Endodermal cell (in vitro differentiated cells): ENCODE results near the gene MRPS15. TPM values are rescaled to one million over a fixed set of nuclear protein-coding genes. Genes with fewer than 3 reads are reported as not detected.

ENCODE experiments used
- DNase-seq: peaks from one replicate; pipeline ENCODE4 v3.0.0-alpha.2; 2017
- H3K27ac ChIP-seq: 2 replicates; pipeline ENCODE4 v1.5.1; 2013; ENCODE audit warnings: mild to moderate bottlenecking, low read depth, low read length, moderate library complexity
- H3K27me3 ChIP-seq: 2 replicates; pipeline ENCODE4 v1.6.1; 2013; ENCODE audit warnings: mild to moderate bottlenecking, low read length, moderate library complexity; ENCODE audit not compliant: insufficient read depth, control insufficient read depth, poor library complexity, severe bottlenecking
- H3K36me3 ChIP-seq: 2 replicates; pipeline ENCODE4 v1.7.0; 2013; ENCODE audit warnings: mild to moderate bottlenecking, low read length, moderate library complexity; ENCODE audit not compliant: control insufficient read depth, insufficient read depth
- H3K4me1 ChIP-seq: one replicate; pipeline ENCODE4 v1.7.0; 2013; ENCODE audit warnings: low read length; ENCODE audit not compliant: control insufficient read depth, insufficient read depth
- H3K4me3 ChIP-seq: 2 replicates; pipeline ENCODE4 v1.5.1; 2013; ENCODE audit warnings: mild to moderate bottlenecking, low read length, moderate library complexity
- H3K9ac ChIP-seq: 2 replicates; pipeline ENCODE4 v1.6.1; 2013; ENCODE audit warnings: mild to moderate bottlenecking, low read length, moderate library complexity; ENCODE audit not compliant: poor library complexity, severe bottlenecking; ENCODE audit errors: extremely low read depth
- H3K9me3 ChIP-seq: 2 replicates; pipeline ENCODE4 v1.6.1; 2013; ENCODE audit warnings: mild to moderate bottlenecking, low read length, moderate library complexity; ENCODE audit not compliant: control insufficient read depth
- H3K27ac Mint-ChIP-seq: 2 replicates; pipeline ENCODE4 v1.8.0; 2020; ENCODE audit warnings: mixed read lengths
- H3K27me3 Mint-ChIP-seq: 2 replicates; pipeline ENCODE4 v1.8.0; 2021; ENCODE audit warnings: mild to moderate bottlenecking, mixed read lengths; ENCODE audit not compliant: insufficient read depth
- H3K36me3 Mint-ChIP-seq: 2 replicates; pipeline ENCODE4 v1.8.0; 2020; ENCODE audit warnings: low read depth, mixed read lengths
- H3K4me1 Mint-ChIP-seq: 2 replicates; pipeline ENCODE4 v1.8.0; 2020; ENCODE audit warnings: mixed read lengths
- H3K4me3 Mint-ChIP-seq: 2 replicates; pipeline ENCODE4 v1.8.0; 2020; ENCODE audit warnings: mild to moderate bottlenecking, moderate library complexity, mixed read lengths
- H3K9me3 Mint-ChIP-seq: 2 replicates; pipeline ENCODE4 v1.8.0; 2020; ENCODE audit warnings: mild to moderate bottlenecking, mixed read lengths
- CTCF ChIP-seq: fragments of 200-600 bp; sonication (generic); conservative IDR thresholded peaks from 2 replicates; pipeline ENCODE4 v1.5.0; 2021; ENCODE audit warnings: antibody characterized with exemption, mild to moderate bottlenecking
- WGBS, 2 experiments: methylation state at CpG; one replicate each; pipeline versions ENCODE4 v1.1.5 to v1.1.7; 2013; ENCODE audit warnings: missing lambda C conversion rate in 2 of 2, mixed read lengths in 1 of 2; ENCODE audit not compliant: insufficient coverage in 1 of 2, insufficient read length in 1 of 2; 5-methylcytosine and 5-hydroxymethylcytosine counted together
- total RNA-seq, 2 donors: library from RNA; stranded (reverse); fragmentation: NEBNext Ultra II Directional in 1 of 2; extraction: Animal tissue kit (Norgen Biotek cat#: 25700) in 1 of 2; gene quantifications; 2 replicates in 1 of 2; 3 replicates in 1 of 2; pipeline ENCODE4 v1.2.1, GENCODE V29; 2021

The MRPS15 gene
- total RNA-seq, 2 donors from 2014 or later: 107 to 111 TPM

GRCh38 chr1:36442337-36442736, 21.8 kb downstream of the MRPS15 start:
- DNase-seq: no peak
- H3K27me3 ChIP-seq: no peaks in the 10 kb centered on the region
- no peak overlapping the region for H3K9ac ChIP-seq
- H3K4me3 ChIP-seq: no peak overlapping the region
- H3K9me3 Mint-ChIP-seq: no peaks in the 10 kb centered on the region
- no peaks in the 10 kb centered on the region for H3K9me3 ChIP-seq
- H3K36me3 ChIP-seq: no peaks in the 10 kb centered on the region
- H3K4me1 Mint-ChIP-seq: peaks cover 13% of the 10 kb centered on the region
- WGBS, 2 experiments: 95 to 100% methylated on average over 1 to 3 of the region's 3 CpGs
- H3K4me1 ChIP-seq: peaks cover 2% of the 10 kb centered on the region
- H3K27ac ChIP-seq: no peak overlapping the region
- H3K36me3 Mint-ChIP-seq: no peaks in the 10 kb centered on the region
- H3K27me3 Mint-ChIP-seq: no peaks in the 10 kb centered on the region
- H3K4me3 Mint-ChIP-seq: no peak overlapping the region
- no peak overlapping the region for H3K27ac Mint-ChIP-seq
- TF ChIP-seq CTCF: no peak

- H3K4me3 ChIP-seq: no peak overlapping the region
- no peak for DNase-seq
- Mint-ChIP-seq H3K27ac (peak overlapping the region; percentile 77), H3K27me3 (no peaks in the 10 kb centered on the region), H3K36me3 (peaks cover 7% of the 10 kb centered on the region), H3K4me1 (peaks cover 12% of the 10 kb centered on the region), H3K4me3 (no peak overlapping the region), H3K9me3 (no peaks in the 10 kb centered on the region)
- no peak for TF ChIP-seq CTCF
- H3K27ac ChIP-seq: no peak overlapping the region
- H3K9me3 ChIP-seq: no peaks in the 10 kb centered on the region
- peaks cover 2% of the 10 kb centered on the region for H3K4me1 ChIP-seq
- 80 to 94% methylated on average over 3 of the region's 3 CpGs for WGBS, 2 experiments
- no peak overlapping the region for H3K9ac ChIP-seq
- no peaks in the 10 kb centered on the region for H3K27me3 ChIP-seq
- H3K36me3 ChIP-seq: no peaks in the 10 kb centered on the region
Observed at GRCh38 chr1:36440646-36441045, 23.5 kb downstream of the MRPS15 start.

GRCh38 chr1:36440044-36440443, 24.1 kb downstream of the MRPS15 start:
- H3K36me3 Mint-ChIP-seq: peaks cover 7% of the 10 kb centered on the region
- WGBS, 2 experiments: 63 to 65% methylated on average over 2 to 3 of the region's 3 CpGs
- no peaks in the 10 kb centered on the region for H3K27me3 Mint-ChIP-seq
- no peaks in the 10 kb centered on the region for H3K36me3 ChIP-seq
- TF ChIP-seq CTCF: no peak
- DNase-seq: no peak
- no peak overlapping the region for H3K27ac ChIP-seq
- no peak overlapping the region for H3K4me3 ChIP-seq
- peaks cover 2% of the 10 kb centered on the region for H3K4me1 ChIP-seq
- H3K4me3 Mint-ChIP-seq: no peak overlapping the region
- peak overlapping the region; percentile 77 for H3K27ac Mint-ChIP-seq
- H3K9ac ChIP-seq: no peak overlapping the region
- no peaks in the 10 kb centered on the region for H3K9me3 ChIP-seq
- H3K4me1 Mint-ChIP-seq: peaks cover 12% of the 10 kb centered on the region
- no peaks in the 10 kb centered on the region for H3K9me3 Mint-ChIP-seq
- H3K27me3 ChIP-seq: no peaks in the 10 kb centered on the region
